Tibial nerve (tissue), 4 donors: ENCODE measurements around the gene RNF208. TPM values are rescaled to one million over a fixed set of nuclear protein-coding genes. Genes with fewer than 3 reads are reported as not detected.

Experiments used
- DNase-seq, 2 donors: peaks; one replicate each; pipeline ENCODE4 v3.0.0-alpha.2; 2019; ENCODE audit warnings: low spot score in 2 of 2
- H3K27ac ChIP-seq, 4 donors: fragments of 200-600 bp; sonication (generic) in 3 of 4; one replicate each; pipeline ENCODE4 v1.5.1; 2017 to 2019; ENCODE audit warnings: mild to moderate bottlenecking in 1 of 4
- H3K27me3 ChIP-seq, 2 donors: fragments of 200-600 bp; sonication (generic) in 1 of 2; one replicate each; pipeline versions ENCODE4 v1.5.1 to v1.6.0; 2017 to 2019
- H3K36me3 ChIP-seq, 3 donors: fragments of 200-600 bp; sonication (generic); one replicate each; pipeline ENCODE4 v1.5.1; 2018 to 2019
- H3K4me1 ChIP-seq, 4 donors: fragments of 200-600 bp; sonication (generic) in 3 of 4; one replicate each; pipeline ENCODE4 v1.5.1; 2017 to 2019
- H3K4me3 ChIP-seq, 4 donors: fragments of 200-600 bp; sonication (generic) in 3 of 4; one replicate each; pipeline ENCODE4 v1.5.1; 2017 to 2019; ENCODE audit warnings: mild to moderate bottlenecking in 1 of 4, moderate library complexity in 1 of 4
- H3K9me3 ChIP-seq, 4 donors: fragments of 200-600 bp; sonication (generic) in 3 of 4; one replicate each; pipeline ENCODE4 v1.5.1; 2017 to 2019
- CTCF ChIP-seq, 5 experiments: fragments of 200-600 bp in 3 of 5; fragments of 450-650 bp in 2 of 5; sonication (generic) in 3 of 5; IDR thresholded peaks; one replicate each; pipeline ENCODE4 v1.5.1; 2016 to 2019; ENCODE audit warnings: antibody characterized with exemption in 5 of 5, mild to moderate bottlenecking in 3 of 5, moderate library complexity in 2 of 5
- EP300 ChIP-seq, 2 donors: sonication (generic); formaldehyde crosslinking; IDR thresholded peaks; one replicate each; pipeline ENCODE4 v1.6.1; 2017; ENCODE audit warnings: antibody characterized with exemption in 2 of 2, mild to moderate bottlenecking in 1 of 2
- POLR2A ChIP-seq, 2 donors: fragments of 450-650 bp; IDR thresholded peaks; one replicate each; pipeline ENCODE4 v1.6.1; 2017; ENCODE audit warnings: antibody characterized with exemption in 2 of 2, mild to moderate bottlenecking in 2 of 2, moderate library complexity in 2 of 2
- WGBS, 2 donors: methylation state at CpG; one replicate each; pipeline ENCODE4 v1.1.5; 2018; 5-methylcytosine and 5-hydroxymethylcytosine counted together
- total RNA-seq, 4 donors: library from RNA; depleted of rRNA; stranded (reverse); fragments of >200 nt; gene quantifications; one replicate each; pipeline ENCODE4 v1.1.0, GENCODE V29; 2016

The RNF208 gene
- total RNA-seq, 4 donors from 2014 or later = 0.63 to 8.1 (median 1.5) TPM

GRCh38 chr9:137189297-137190295 lies 32.4 kb downstream of the RNF208 start:
- peak overlapping the region; percentile 67 to 98 (median 94) for H3K27ac ChIP-seq
- TF ChIP-seq POLR2A (IDR thresholded peaks at IDR 0.05) (no peak), EP300 (IDR thresholded peaks at IDR 0.05) (no peak), CTCF (IDR thresholded peaks at IDR 0.05) (no peak)
- H3K4me3 ChIP-seq = peak overlapping the region; percentile 78 to 99 (median 91)
- peaks cover 7 to 66% (median 34%) of the 10 kb centered on the region in 4 donors for H3K4me1 ChIP-seq
- no peak for DNase-seq
- H3K9me3 ChIP-seq = no peaks in the 10 kb centered on the region
- H3K27me3 ChIP-seq = no peaks in the 10 kb centered on the region
- H3K36me3 ChIP-seq = peaks cover 0 to 53% (median 10%) of the 10 kb centered on the region in 3 donors
- WGBS, 2 donors = 24 to 48% methylated on average over 18 to 23 of the region's 23 CpGs

- H3K27me3 ChIP-seq = no peaks in the 10 kb centered on the region
- DNase-seq = peak; percentile 85 to 89
- peak within 1 kb of the TSS; percentile 67 to 98 (median 94) for H3K27ac ChIP-seq
- peak; percentile 68 to 76 for TF ChIP-seq POLR2A (IDR thresholded peaks at IDR 0.05)
- TF ChIP-seq CTCF (IDR thresholded peaks at IDR 0.05) = peak; percentile 15 to 69 (median 47)
- TF ChIP-seq EP300 (IDR thresholded peaks at IDR 0.05) = peak; percentile 95 to 99
- H3K4me1 ChIP-seq = peaks cover 7 to 58% (median 34%) of the 10 kb centered on the region in 4 donors
- 0 to 1% methylated on average over 66 to 75 of the region's 98 CpGs for WGBS, 2 donors
- peak within 1 kb of the TSS; percentile 78 to 99 (median 91) for H3K4me3 ChIP-seq
- peaks cover 0 to 62% (median 19%) of the 10 kb centered on the region in 3 donors for H3K36me3 ChIP-seq
- H3K9me3 ChIP-seq = no peaks in the 10 kb centered on the region
Measured at GRCh38 chr9:137188490-137189296, 33.3 kb downstream of the RNF208 start, which contains the start of the genes ANAPC2 and SSNA1. TSS of gene ANAPC2 (minus strand) at chr9:137188560. CDS start at chr9:137188532, 28 bp downstream. TSS of gene SSNA1 (plus strand) at chr9:137188676. CDS start at chr9:137188727, 51 bp downstream.

- Histone ChIP-seq H3K9me3 (no peaks in the 10 kb centered on the region), H3K4me1 (peaks cover 7 to 58% (median 34%) of the 10 kb centered on the region in 4 donors), H3K36me3 (peaks cover 0 to 68% (median 24%) of the 10 kb centered on the region in 3 donors), H3K27ac (peak overlapping the region; percentile 67 to 98 (median 94)), H3K27me3 (no peaks in the 10 kb centered on the region), H3K4me3 (peak overlapping the region; percentile 78 to 99 (median 91))
- DNase-seq = no peak
- no peak for TF ChIP-seq POLR2A (IDR thresholded peaks at IDR 0.05)
- TF ChIP-seq CTCF (IDR thresholded peaks at IDR 0.05) = no peak
- no peak for TF ChIP-seq EP300 (IDR thresholded peaks at IDR 0.05)
- WGBS, 2 donors = 0 to 1% methylated on average over 30 to 31 of the region's 31 CpGs
Measured at GRCh38 chr9:137188086-137188489, 34.0 kb downstream of the RNF208 start.

- no peak for DNase-seq
- WGBS, 2 donors = 85% methylated on average over 14 to 15 of the region's 15 CpGs
- H3K27ac ChIP-seq = peak overlapping the region in 1 of 4 donors; percentile 96
- no peaks in the 10 kb centered on the region for H3K27me3 ChIP-seq
- H3K36me3 ChIP-seq = peaks cover 0 to 75% (median 31%) of the 10 kb centered on the region in 3 donors
- TF ChIP-seq EP300 (IDR thresholded peaks at IDR 0.05) (no peak), CTCF (IDR thresholded peaks at IDR 0.05) (no peak), POLR2A (IDR thresholded peaks at IDR 0.05) (no peak)
- peak overlapping the region; percentile 78 to 99 (median 91) for H3K4me3 ChIP-seq
- no peaks in the 10 kb centered on the region for H3K9me3 ChIP-seq
- H3K4me1 ChIP-seq = peaks cover 7 to 58% (median 34%) of the 10 kb centered on the region in 4 donors
Measured at GRCh38 chr9:137187386-137187785, 34.7 kb downstream of the RNF208 start.
